GM12878 (cell line): Measurements from ENCODE around the gene OTULINL. TPM values are rescaled to one million over a fixed set of nuclear protein-coding genes. Genes with fewer than 3 reads are reported as not detected.

Experiments
- ATAC-seq: fragments of 200-7000 bp; cut with Tn5 transposase; 3 replicates; pipeline ENCODE4 v1.9.1; 2020; ENCODE audit warnings: mild to moderate bottlenecking, moderate library complexity
- BruUV-seq: library from RNA; stranded (reverse); fragments of 400-500 nt; replicated peaks from 2 replicates; lab custom pipeline; 2021; lab: Mats Ljungman, UMichigan
- CTCF ChIA-PET: fragments of 300-600 bp; sonication (Branson Sonifier 250); formaldehyde crosslinking; extraction: SDS; loops from one replicate; lab custom pipeline; 2021; ENCODE audit warnings: inconsistent platforms; lab: Yijun Ruan, JAX
- POLR2A ChIA-PET: fragments of 350-600 bp; formaldehyde crosslinking; extraction: SDS; loops from one replicate; lab custom pipeline; 2021; ENCODE audit warnings: inconsistent platforms; lab: Charles Lee
- RAD21 ChIA-PET: fragments of 300-600 bp; sonication (Branson Sonifier 250); formaldehyde crosslinking; loops from one replicate; lab custom pipeline; 2023; ENCODE audit warnings: antibody characterized with exemption; ENCODE audit not compliant: unreplicated experiment; lab: Charles Lee
- SMC1A ChIA-PET: fragments of 300-600 bp; sonication (Branson Sonifier 250); formaldehyde crosslinking; loops from one replicate; lab custom pipeline; 2023; ENCODE audit not compliant: unreplicated experiment, uncharacterized antibody; lab: Charles Lee
- DNase-seq: peaks from one replicate; pipeline ENCODE4 v3.0.0-alpha.2; 2011; ENCODE audit warnings: low read depth, low spot score
- FAIRE-seq: peaks from 3 replicates; lab custom pipeline; 2011; peaks lifted over from hg19 to GRCh38; lab: Jason Lieb, UNC
- H2AFZ ChIP-seq: 2 replicates; pipeline ENCODE4 v1.6.0; 2011; ENCODE audit warnings: low read depth, low read length, control low read depth; ENCODE audit not compliant: control insufficient read depth
- H3K27ac ChIP-seq: 2 replicates; pipeline ENCODE4 v1.5.1; 2011; ENCODE audit warnings: control low read depth; ENCODE audit not compliant: control insufficient read depth, insufficient read depth
- H3K27me3 ChIP-seq, 2 experiments: replicated peaks in 1 of 2; 2 replicates each; pipeline versions ENCODE4 v1.6.0 to v1.6.1; 2011; ENCODE audit warnings: low read length in 1 of 2; ENCODE audit not compliant: control insufficient read depth in 2 of 2, insufficient read depth in 2 of 2
- H3K36me3 ChIP-seq, 2 experiments: 2 replicates each; pipeline ENCODE4 v1.5.1; 2011; ENCODE audit warnings: low read length in 1 of 2; ENCODE audit not compliant: control insufficient read depth in 2 of 2, insufficient read depth in 2 of 2
- H3K4me1 ChIP-seq: 2 replicates; pipeline ENCODE4 v1.6.1; 2011; ENCODE audit warnings: mild to moderate bottlenecking, low read length, moderate library complexity, mixed read lengths; ENCODE audit not compliant: control insufficient read depth, insufficient read depth
- H3K4me2 ChIP-seq: 2 replicates; pipeline ENCODE4 v1.6.0; 2011; ENCODE audit warnings: control low read depth; ENCODE audit not compliant: control insufficient read depth, insufficient read depth
- H3K4me3 ChIP-seq: fragments of 200-600 bp; sonication (generic); 2 replicates; pipeline ENCODE4 v1.5.1; 2016
- H3K79me2 ChIP-seq: 2 replicates; pipeline ENCODE4 v1.6.0; 2011; ENCODE audit warnings: low read length; ENCODE audit not compliant: control insufficient read depth, insufficient read depth
- H3K9ac ChIP-seq: 2 replicates; pipeline ENCODE4 v1.8.0; 2011; ENCODE audit warnings: low read length, control low read depth, mixed read lengths; ENCODE audit not compliant: control insufficient read depth, insufficient read depth
- H3K9me3 ChIP-seq: replicated peaks from 3 replicates; pipeline ENCODE4 v1.5.1; 2011; ENCODE audit warnings: mild to moderate bottlenecking, low read length; ENCODE audit not compliant: control insufficient read depth, insufficient read depth
- H4K20me1 ChIP-seq: 2 replicates; pipeline ENCODE4 v1.6.0; 2011; ENCODE audit not compliant: control insufficient read depth, insufficient read depth
- EP300 ChIP-seq, 2 experiments: fragments of 150-350 bp in 1 of 2; IDR thresholded peaks; 2 replicates each; pipeline ENCODE4 v1.6.1; 2011 to 2012; ENCODE audit warnings: low read depth in 2 of 2, low read length in 2 of 2, borderline replicate concordance in 1 of 2, improper control_type of control experiment in 1 of 2, inconsistent platforms in 1 of 2; ENCODE audit not compliant: control insufficient read depth in 1 of 2
- EZH2 ChIP-seq: IDR thresholded peaks from 2 replicates; pipeline ENCODE4 v1.6.1; 2012; ENCODE audit warnings: low read depth, mild to moderate bottlenecking, control low read depth, inconsistent platforms, low read length, borderline replicate concordance; ENCODE audit not compliant: control insufficient read depth
- KLF5 ChIP-seq: fragments of 450-650 bp; IDR thresholded peaks from 2 replicates; pipeline ENCODE4 v1.6.1; 2014; ENCODE audit warnings: mild to moderate bottlenecking; ENCODE audit not compliant: partially characterized antibody
- MLLT1 ChIP-seq: fragments of 450-650 bp; IDR thresholded peaks from 2 replicates; pipeline ENCODE4 v1.6.1; 2016; ENCODE audit warnings: mild to moderate bottlenecking
- NBN ChIP-seq: fragments of 450-650 bp; IDR thresholded peaks from 2 replicates; pipeline ENCODE4 v1.6.1; 2016
- PML ChIP-seq: IDR thresholded peaks from 2 replicates; pipeline ENCODE4 v1.6.1; 2012; ENCODE audit warnings: low read length, inconsistent platforms
- SIN3A ChIP-seq: IDR thresholded peaks from 2 replicates; pipeline ENCODE4 v1.6.1; 2012; ENCODE audit warnings: low read depth, low read length, improper control_type of control experiment
- SPI1 ChIP-seq: IDR thresholded peaks from 2 replicates; pipeline ENCODE4 v1.6.1; 2011; ENCODE audit warnings: low read depth, mild to moderate bottlenecking, low read length, moderate library complexity, borderline replicate concordance; ENCODE audit not compliant: insufficient read depth
- TCF12 ChIP-seq: IDR thresholded peaks from 2 replicates; pipeline ENCODE4 v1.6.1; 2011; ENCODE audit warnings: low read depth, mild to moderate bottlenecking, low read length
- ZNF217 ChIP-seq: fragments of 450-650 bp; IDR thresholded peaks from 2 replicates; pipeline ENCODE4 v1.6.1; 2017; ENCODE audit warnings: antibody characterized with exemption, mild to moderate bottlenecking
- ZNF384 ChIP-seq: IDR thresholded peaks from 2 replicates; pipeline ENCODE4 v1.6.1; 2012; ENCODE audit warnings: low read depth, mild to moderate bottlenecking, low read length, improper control_type of control experiment, borderline replicate concordance
- WGBS: methylation state at CpG from one replicate; pipeline ENCODE4 v1.1.6; 2016; ENCODE audit warnings: low lambda C conversion rate; ENCODE audit not compliant: insufficient replicate concordance, insufficient coverage; ENCODE audit errors: missing lambda C conversion rate; 5-methylcytosine and 5-hydroxymethylcytosine counted together
- in situ Hi-C: fragments of 300-500 bp; cut with MboI; formaldehyde crosslinking; loops from 9 replicates; pipeline ENCODE4 v1.14.3; 2018; ENCODE audit warnings: mixed read lengths
- intact Hi-C: fragments of 100-400 bp; cut with micrococcal nuclease; formaldehyde crosslinking; loops from one replicate; pipeline ENCODE4 v1.14.2; 2022; ENCODE audit not compliant: unreplicated experiment
- polyA plus RNA-seq, 11 experiments: library from polyadenylated mRNA; depleted of rRNA in 4 of 11; unstranded in 6 of 11; stranded (reverse) in 5 of 11; fragments of >200 nt; fragmentation: Nextera tagmentation in 4 of 11; fragmentation: Illumina TruSeq in 1 of 11; extraction: Ambion mirVana in 4 of 11; extraction: Trizol in 1 of 11; gene quantifications; 1 replicate in 1 of 11; 2 replicates in 10 of 11; pipeline versions ENCODE4 v1.2.1 to v1.2.3, GENCODE V29; 2011 to 2016; ENCODE audit warnings: inconsistent platforms in 2 of 11, missing spikeins in 2 of 11, low read depth in 1 of 11
- total RNA-seq, 4 experiments: library from RNA; depleted of rRNA in 3 of 4; stranded (reverse); fragments of >200 nt in 3 of 4; fragmentation: Illumina TruSeq in 1 of 4; extraction: Trizol in 1 of 4; gene quantifications; 2 replicates each; pipeline versions ENCODE4 v1.2.1 to v1.2.3, GENCODE V29; 2013 to 2021
- TF ChIP-seq, protein P1 (sequence below): IDR thresholded peaks from 2 replicates; pipeline ENCODE4 v1.6.1; 2012; ENCODE audit warnings: mild to moderate bottlenecking, low read depth, low read length

Gene OTULINL
- total and polyA plus RNA-seq, 10 of the 15 experiments (the other 5 are each of a cell fraction or from before 2014, with no cell fraction given) = 0.60 to 4.7 (median 1.8) TPM

- Histone ChIP-seq H2AFZ (0 out of 2 replicates have a peak overlapping the region, but pooled peaks have one; percentile 17), H3K27me3 (peaks cover 0 to 8% of the 10 kb centered on the region in 2 experiments; a peak in 1 of 4 replicates), H3K9me3 (no peaks in the 10 kb centered on the region; the same call in 2 of the 3 replicates), H4K20me1 (no peaks in the 10 kb centered on the region), H3K79me2 (no peaks in the 10 kb centered on the region)
- RAD21 ChIA-PET = no interaction called here
- POLR2A ChIA-PET = no interaction called here
- SMC1A ChIA-PET = no interaction called here
- 15% methylated on average over 10 of the region's 10 CpGs for WGBS
- peak; percentile 35; the same call in 1 of the 3 replicates for ATAC-seq
- no peak for TF ChIP-seq EZH2
- TF ChIP-seq SPI1 = peak; percentile 16; the same call in 1 of the 2 replicates
- TF ChIP-seq, all 136 proteins: peak for 1
- Histone ChIP-seq H3K36me3 (no peaks in the 10 kb centered on the region), H3K4me1 (no peaks in the 10 kb centered on the region; the same call in 1 of the 2 replicates), H3K4me2 (0 out of 2 replicates have a peak overlapping the region, but pooled peaks have one; percentile 13), H3K4me3 (no peak overlapping the region), H3K9ac (no peak overlapping the region), H3K27ac (no peak overlapping the region)
- FAIRE-seq = no peak
- no TSS peak for BruUV-seq
- in situ Hi-C loops (no loop called here), intact Hi-C loops (no loop called here)
- CTCF ChIA-PET = no interaction called here
- DNase-seq = no peak
Measured at GRCh38 chr5:14560091-14560595, 21.4 kb upstream of the OTULINL start.

DNA sequence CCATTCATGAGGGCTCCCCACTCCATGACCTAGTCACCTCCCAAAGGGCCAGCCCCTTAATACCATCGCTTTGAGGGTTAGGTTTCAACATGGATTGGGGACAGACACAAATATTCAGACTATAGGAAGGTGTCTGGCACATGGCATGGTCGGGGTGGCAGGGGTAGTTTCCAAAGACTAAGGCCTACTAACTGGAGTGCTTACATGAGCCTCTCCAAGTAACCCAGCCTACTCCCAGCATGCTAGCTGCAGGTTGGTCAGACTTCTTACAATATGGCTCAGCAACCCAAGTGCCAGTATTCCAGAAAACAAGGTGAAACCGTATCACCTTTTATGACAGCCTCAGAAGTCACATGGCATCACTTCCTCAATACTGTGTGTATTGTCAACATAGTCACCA, 19.9 kb upstream of the OTULINL start:
- ChIA-PET POLR2A (no interaction called here), CTCF (no interaction called here), SMC1A (no interaction called here), RAD21 (no interaction called here)
- no peaks in the 10 kb centered on the region for H3K79me2 ChIP-seq
- DNase-seq = no peak
- no peaks in the 10 kb centered on the region; the same call in 2 of the 3 replicates for H3K9me3 ChIP-seq
- H3K4me2 ChIP-seq = no peak overlapping the region
- H3K36me3 ChIP-seq = no peaks in the 10 kb centered on the region
- H2AFZ ChIP-seq = no peak overlapping the region
- no peaks in the 10 kb centered on the region; the same call in 1 of the 2 replicates for H3K4me1 ChIP-seq
- ATAC-seq = no peak
- FAIRE-seq = no peak
- 34% methylated on average over 3 of the region's 3 CpGs for WGBS
- no peak overlapping the region for H3K27ac ChIP-seq
- no TSS peak for BruUV-seq
- H3K27me3 ChIP-seq = peaks cover 0 to 8% of the 10 kb centered on the region in 2 experiments; a peak in 1 of 4 replicates
- H3K4me3 ChIP-seq = no peak overlapping the region
- H3K9ac ChIP-seq = no peak overlapping the region
- H4K20me1 ChIP-seq = no peaks in the 10 kb centered on the region
- intact Hi-C loops = no loop called here
- in situ Hi-C loops = no loop called here
- TF ChIP-seq PML (no peak), ZNF384 (no peak), TCF12 (no peak), EP300 (IDR thresholded peaks at IDR 0.05; ENCODE audit: borderline replicate concordance in 1 of 2, control insufficient read depth in 1 of 2, low read depth in 2 of 2, low read length in 2 of 2) (no peak), SIN3A (no peak), ZNF217 (no peak), MLLT1 (no peak), KLF5 (no peak), NBN (no peak)
- TF ChIP-seq, protein P1, sequence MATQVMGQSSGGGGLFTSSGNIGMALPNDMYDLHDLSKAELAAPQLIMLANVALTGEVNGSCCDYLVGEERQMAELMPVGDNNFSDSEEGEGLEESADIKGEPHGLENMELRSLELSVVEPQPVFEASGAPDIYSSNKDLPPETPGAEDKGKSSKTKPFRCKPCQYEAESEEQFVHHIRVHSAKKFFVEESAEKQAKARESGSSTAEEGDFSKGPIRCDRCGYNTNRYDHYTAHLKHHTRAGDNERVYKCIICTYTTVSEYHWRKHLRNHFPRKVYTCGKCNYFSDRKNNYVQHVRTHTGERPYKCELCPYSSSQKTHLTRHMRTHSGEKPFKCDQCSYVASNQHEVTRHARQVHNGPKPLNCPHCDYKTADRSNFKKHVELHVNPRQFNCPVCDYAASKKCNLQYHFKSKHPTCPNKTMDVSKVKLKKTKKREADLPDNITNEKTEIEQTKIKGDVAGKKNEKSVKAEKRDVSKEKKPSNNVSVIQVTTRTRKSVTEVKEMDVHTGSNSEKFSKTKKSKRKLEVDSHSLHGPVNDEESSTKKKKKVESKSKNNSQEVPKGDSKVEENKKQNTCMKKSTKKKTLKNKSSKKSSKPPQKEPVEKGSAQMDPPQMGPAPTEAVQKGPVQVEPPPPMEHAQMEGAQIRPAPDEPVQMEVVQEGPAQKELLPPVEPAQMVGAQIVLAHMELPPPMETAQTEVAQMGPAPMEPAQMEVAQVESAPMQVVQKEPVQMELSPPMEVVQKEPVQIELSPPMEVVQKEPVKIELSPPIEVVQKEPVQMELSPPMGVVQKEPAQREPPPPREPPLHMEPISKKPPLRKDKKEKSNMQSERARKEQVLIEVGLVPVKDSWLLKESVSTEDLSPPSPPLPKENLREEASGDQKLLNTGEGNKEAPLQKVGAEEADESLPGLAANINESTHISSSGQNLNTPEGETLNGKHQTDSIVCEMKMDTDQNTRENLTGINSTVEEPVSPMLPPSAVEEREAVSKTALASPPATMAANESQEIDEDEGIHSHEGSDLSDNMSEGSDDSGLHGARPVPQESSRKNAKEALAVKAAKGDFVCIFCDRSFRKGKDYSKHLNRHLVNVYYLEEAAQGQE = no peak
